ENCODE data around the gene CLEC3B.
"Not testable (repeated sequence)": the region's sequence is repeated elsewhere in the genome, so short reads cannot be mapped to it uniquely, and the experiment has no call there.

Gene CLEC3B

GRCh38 chr3:45037720-45038455 is 11.8 kb downstream of the CLEC3B start:
- peak; percentile 83 for DNase-seq

GRCh38 chr3:45041666-45042065 is 15.6 kb downstream of the CLEC3B start:
- no peak for DNase-seq

- DNase-seq = no peak
These were observed 16.1 kb downstream of the CLEC3B start for GRCh38 chr3:45042162-45042561.

- DNase-seq = no peak
These were observed 17.7 kb downstream of the CLEC3B start for GRCh38 chr3:45043728-45044299.

GRCh38 chr3:45048244-45048643 is 22.1 kb downstream of the CLEC3B start:
- DNase-seq = no peak

GRCh38 chr3:45049807-45050206 is 23.7 kb downstream of the CLEC3B start:
- DNase-seq = no peak

- no peak for DNase-seq
These were observed 25.6 kb downstream of the CLEC3B start for GRCh38 chr3:45051685-45052084.

- not testable (repeated sequence) for DNase-seq
These were observed 27.7 kb downstream of the CLEC3B start for GRCh38 chr3:45053805-45054195.

- DNase-seq = no peak
These were observed 28.2 kb downstream of the CLEC3B start for GRCh38 chr3:45054196-45054857.

GRCh38 chr3:45055032-45055410 is 28.9 kb downstream of the CLEC3B start:
- DNase-seq = no peak

GRCh38 chr3:45055411-45056143 is 29.5 kb downstream of the CLEC3B start:
- DNase-seq = no peak

- DNase-seq = no peak
These were observed 30.7 kb downstream of the CLEC3B start for GRCh38 chr3:45056608-45057301.

GRCh38 chr3:45057557-45057956 is 31.5 kb downstream of the CLEC3B start:
- no peak for DNase-seq

GRCh38 chr3:45059132-45059531 is 33.0 kb downstream of the CLEC3B start:
- no peak for DNase-seq

- no peak for DNase-seq
These were observed 34.2 kb downstream of the CLEC3B start for GRCh38 chr3:45060165-45060892.

- no peak for DNase-seq
These were observed 36.6 kb downstream of the CLEC3B start for GRCh38 chr3:45062697-45063070.

GRCh38 chr3:45064512-45065372 is 38.6 kb downstream of the CLEC3B start:
- no peak for DNase-seq

- no peak for DNase-seq
These were observed 39.2 kb downstream of the CLEC3B start for GRCh38 chr3:45065373-45065720.

- DNase-seq = no peak
These were observed 40.2 kb downstream of the CLEC3B start for GRCh38 chr3:45066109-45066801.

GRCh38 chr3:45067486-45067885 is 41.4 kb downstream of the CLEC3B start:
- no peak for DNase-seq

GRCh38 chr3:45067941-45068340 is 41.8 kb downstream of the CLEC3B start:
- DNase-seq = no peak
